Natural killer cell (primary cell): Measurements from ENCODE around the gene GRIN1. TPM values are rescaled to one million over a fixed set of nuclear protein-coding genes. Genes with fewer than 3 reads are reported as not detected.

Experiments
- ATAC-seq, 3 donors: fragments of 150-1000 bp in 2 of 3; fragments of 200-7000 bp in 1 of 3; cut with Tn5 transposase; 1 replicate in 1 of 3; 2 replicates in 2 of 3; pipeline ENCODE4 v1.10.0; 2021; ENCODE audit warnings: mild to moderate bottlenecking in 2 of 3, moderate library complexity in 2 of 3
- DNase-seq, 2 donors: peaks; one replicate each; pipeline versions ENCODE4 v3.0.0 to v3.0.0-alpha.2; 2013 to 2021; ENCODE audit warnings: mixed read lengths in 1 of 2
- H3K27ac ChIP-seq: one replicate; pipeline ENCODE4 v1.5.1; 2013; ENCODE audit warnings: mild to moderate bottlenecking, low read length
- H3K27me3 ChIP-seq: one replicate; pipeline ENCODE4 v1.6.1; 2013; ENCODE audit warnings: low read length; ENCODE audit not compliant: control insufficient read depth, insufficient read depth
- H3K36me3 ChIP-seq: one replicate; pipeline ENCODE4 v1.6.1; 2013; ENCODE audit warnings: low read length; ENCODE audit not compliant: control insufficient read depth, insufficient read depth
- H3K4me1 ChIP-seq: one replicate; pipeline ENCODE4 v1.6.1; 2013; ENCODE audit warnings: low read length; ENCODE audit not compliant: control insufficient read depth, insufficient read depth
- H3K4me3 ChIP-seq: one replicate; pipeline ENCODE4 v1.5.1; 2013; ENCODE audit warnings: low read length
- H3K9me3 ChIP-seq: one replicate; pipeline ENCODE4 v1.6.1; 2013; ENCODE audit warnings: low read length; ENCODE audit not compliant: control insufficient read depth, insufficient read depth
- H3K27ac Mint-ChIP-seq, 2 donors: one replicate each; pipeline ENCODE4 v1.8.0; 2022; ENCODE audit warnings: mild to moderate bottlenecking in 2 of 2, mixed read lengths in 2 of 2, moderate library complexity in 1 of 2
- H3K27me3 Mint-ChIP-seq, 2 donors: one replicate each; pipeline ENCODE4 v1.8.0; 2022; ENCODE audit warnings: low read depth in 2 of 2, mixed read lengths in 2 of 2
- H3K36me3 Mint-ChIP-seq: one replicate; pipeline ENCODE4 v1.8.0; 2022; ENCODE audit warnings: mixed read lengths
- H3K4me1 Mint-ChIP-seq, 2 donors: one replicate each; pipeline ENCODE4 v1.8.0; 2022; ENCODE audit warnings: mixed read lengths in 2 of 2
- H3K4me3 Mint-ChIP-seq: one replicate; pipeline ENCODE4 v1.8.0; 2022; ENCODE audit warnings: mild to moderate bottlenecking, moderate library complexity, mixed read lengths
- H3K9me3 Mint-ChIP-seq, 2 donors: one replicate each; pipeline ENCODE4 v1.8.0; 2022; ENCODE audit warnings: mixed read lengths in 2 of 2
- CTCF ChIP-seq: fragments of 200-600 bp; IDR thresholded peaks from one replicate; pipeline ENCODE4 v1.8.0; 2022; ENCODE audit warnings: antibody characterized with exemption
- WGBS: methylation state at CpG from one replicate; pipeline ENCODE4 v1.1.7; 2013; ENCODE audit warnings: missing lambda C conversion rate; ENCODE audit not compliant: insufficient coverage; 5-methylcytosine and 5-hydroxymethylcytosine counted together
- intact Hi-C: fragments of 100-400 bp; cut with micrococcal nuclease; formaldehyde crosslinking; loops from one replicate; pipeline ENCODE4 v1.14.2; 2022
- total RNA-seq, 4 donors: library from RNA; stranded (reverse); fragments of 120-200 nt in 1 of 4; gene quantifications; one replicate each; pipeline versions ENCODE4 v1.2.3 to v1.2.4, GENCODE V29; 2013 to 2022

The GRIN1 gene
- total RNA-seq, 3 donors from 2014 or later (not counting 1 experiment from before 2014, with no cell fraction given): not detected

GRCh38 chr9:137127301-137128157 is 11.4 kb upstream of the GRIN1 start:
- ATAC-seq (no peak), DNase-seq (peak in 1 of 2 donors; percentile 74)
- Histone ChIP-seq H3K4me3 (peak overlapping the region; percentile 30), H3K27ac (peak overlapping the region; percentile 51), H3K4me1 (peaks cover 35% of the 10 kb centered on the region), H3K27me3 (no peaks in the 10 kb centered on the region), H3K36me3 (no peaks in the 10 kb centered on the region), H3K9me3 (peaks cover 3% of the 10 kb centered on the region)
- Mint-ChIP-seq H3K4me3 (peak overlapping the region; percentile 88), H3K9me3 (no peaks in the 10 kb centered on the region), H3K36me3 (no peaks in the 10 kb centered on the region), H3K27ac (peak overlapping the region; percentile 82 to 96), H3K4me1 (peaks cover 22 to 24% of the 10 kb centered on the region in 2 donors), H3K27me3 (peaks cover 0 to 2% of the 10 kb centered on the region in 2 donors)
- 13% methylated on average over 20 of the region's 24 CpGs for WGBS
- TF ChIP-seq CTCF: no peak
- intact Hi-C loops: loop anchor here (5.0 kb wide), 1 partner anchor 95 kb away; the partner anchor contains the start of gene RNF208

- TF ChIP-seq CTCF: no peak
- Mint-ChIP-seq H3K9me3 (no peaks in the 10 kb centered on the region), H3K4me3 (peak overlapping the region; percentile 88), H3K27me3 (peaks cover 6% of the 10 kb centered on the region in 2 donors), H3K36me3 (no peaks in the 10 kb centered on the region), H3K27ac (peak overlapping the region; percentile 79 to 96), H3K4me1 (peaks cover 22 to 24% of the 10 kb centered on the region in 2 donors)
- no peak overlapping the region for H3K4me3 ChIP-seq
- ATAC-seq (no peak), DNase-seq (peak in 1 of 2 donors; percentile 55)
- intact Hi-C loops: loop anchor here (5.0 kb wide), 1 partner anchor 94 kb away; the partner anchor contains the start of gene RNF208
- H3K27me3 ChIP-seq: no peaks in the 10 kb centered on the region
- peaks cover 35% of the 10 kb centered on the region for H3K4me1 ChIP-seq
- peaks cover 3% of the 10 kb centered on the region for H3K9me3 ChIP-seq
- H3K27ac ChIP-seq: peak overlapping the region; percentile 3
- 62% methylated on average over 19 of the region's 19 CpGs for WGBS
- H3K36me3 ChIP-seq: no peaks in the 10 kb centered on the region
Measured at GRCh38 chr9:137128158-137128861, 10.6 kb upstream of the GRIN1 start.

- peak overlapping the region; percentile 53 for H3K27ac ChIP-seq
Measured at GRCh38 chr9:137128862-137129455, 10.0 kb upstream of the GRIN1 start.

More at GRCh38 chr9:137128862-137129455, 10.0 kb upstream of the GRIN1 start:
- H3K4me1 Mint-ChIP-seq: peaks cover 22 to 24% of the 10 kb centered on the region in 2 donors
- DNase-seq: peak in 1 of 2 donors; percentile 65
- ATAC-seq: no peak
- peaks cover 6 to 7% of the 10 kb centered on the region in 2 donors for H3K27me3 Mint-ChIP-seq
- no peak for TF ChIP-seq CTCF
- peak overlapping the region; percentile 88 for H3K4me3 Mint-ChIP-seq
- Histone ChIP-seq H3K4me3 (peak overlapping the region; percentile 62), H3K4me1 (peaks cover 35% of the 10 kb centered on the region), H3K36me3 (no peaks in the 10 kb centered on the region), H3K27me3 (no peaks in the 10 kb centered on the region), H3K9me3 (peaks cover 3% of the 10 kb centered on the region)
- no peaks in the 10 kb centered on the region for H3K9me3 Mint-ChIP-seq
- peak overlapping the region; percentile 79 to 96 for H3K27ac Mint-ChIP-seq
- no peaks in the 10 kb centered on the region for H3K36me3 Mint-ChIP-seq
- 14% methylated on average over 37 of the region's 37 CpGs for WGBS
- intact Hi-C loops: loop anchor here (5.0 kb wide), 1 partner anchor 93 kb away; the partner anchor contains the start of gene RNF208
